Bronchial epithelial cell (primary cell): ENCODE measurements around the gene DBN1. TPM values are rescaled to one million over a fixed set of nuclear protein-coding genes. Genes with fewer than 3 reads are reported as not detected.
"Not testable (repeated sequence)": the region's sequence is repeated elsewhere in the genome, so short reads cannot be mapped to it uniquely, and the experiment has no call there.

Experiments used
- DNase-seq: peaks from one replicate; pipeline ENCODE4 v3.0.0-alpha.2; 2010; ENCODE audit warnings: low read depth
- FAIRE-seq: peaks from 2 replicates; lab custom pipeline; 2011; peaks lifted over from hg19 to GRCh38; lab: Jason Lieb, UNC
- H3K27me3 ChIP-seq: 2 replicates; pipeline ENCODE4 v1.5.1; 2011; ENCODE audit warnings: low read length; ENCODE audit not compliant: control insufficient read depth, insufficient read depth
- H3K36me3 ChIP-seq: 2 replicates; pipeline ENCODE4 v1.5.1; 2011; ENCODE audit warnings: low read length; ENCODE audit not compliant: control insufficient read depth, insufficient read depth
- H3K4me3 ChIP-seq: 2 replicates; pipeline ENCODE4 v1.5.1; 2011; ENCODE audit warnings: mild to moderate bottlenecking, low read depth, low read length, control low read depth
- total RNA-seq: library from RNA; depleted of rRNA; stranded (reverse); fragments of >200 nt; gene quantifications from 2 replicates; pipeline ENCODE4 v1.2.1, GENCODE V29; 2014
- TF ChIP-seq, protein P1 (sequence below): IDR thresholded peaks from 2 replicates; pipeline ENCODE4 v1.5.1; 2011; ENCODE audit warnings: mild to moderate bottlenecking, moderate library complexity, low read length, control low read depth, inconsistent platforms; ENCODE audit not compliant: insufficient read depth, severe bottlenecking

DBN1 gene
- total RNA-seq, 1 donor from 2014 or later, result 58.7 TPM

DNA sequence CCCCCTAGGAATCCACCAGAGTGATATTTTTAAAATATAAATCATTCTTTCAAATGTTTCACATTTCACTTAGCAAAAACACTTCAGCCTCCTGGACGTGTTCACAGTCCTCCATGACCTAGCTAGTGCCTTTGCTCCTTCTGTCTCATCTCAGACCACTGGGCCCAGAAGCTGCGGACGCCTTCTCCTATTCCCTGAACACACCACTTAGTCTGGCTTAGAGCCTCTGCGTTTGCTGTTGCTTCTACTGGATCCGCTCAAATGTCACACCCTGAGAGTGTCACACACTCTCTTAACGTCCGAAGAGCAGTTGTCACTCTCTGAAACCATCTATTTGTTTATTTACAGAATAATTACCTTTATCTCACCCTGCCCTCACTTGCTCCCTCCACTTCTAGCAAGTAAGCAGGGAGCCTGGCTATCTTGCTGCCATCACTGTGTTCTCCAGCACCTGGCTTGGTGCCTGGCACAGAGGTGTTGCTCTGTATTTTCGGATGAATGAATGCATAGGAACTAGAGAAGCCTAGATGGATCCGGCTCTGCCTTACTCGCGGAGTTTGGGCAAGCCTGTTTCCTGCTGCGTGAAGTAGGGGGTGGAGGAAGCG, 48.1 kb downstream of the DBN1 start:
- no peaks in the 10 kb centered on the region for H3K27me3 ChIP-seq
- FAIRE-seq, result no peak
- peak overlapping the region; percentile 46 for H3K4me3 ChIP-seq
- DNase-seq, result no peak
- TF ChIP-seq, protein P1, sequence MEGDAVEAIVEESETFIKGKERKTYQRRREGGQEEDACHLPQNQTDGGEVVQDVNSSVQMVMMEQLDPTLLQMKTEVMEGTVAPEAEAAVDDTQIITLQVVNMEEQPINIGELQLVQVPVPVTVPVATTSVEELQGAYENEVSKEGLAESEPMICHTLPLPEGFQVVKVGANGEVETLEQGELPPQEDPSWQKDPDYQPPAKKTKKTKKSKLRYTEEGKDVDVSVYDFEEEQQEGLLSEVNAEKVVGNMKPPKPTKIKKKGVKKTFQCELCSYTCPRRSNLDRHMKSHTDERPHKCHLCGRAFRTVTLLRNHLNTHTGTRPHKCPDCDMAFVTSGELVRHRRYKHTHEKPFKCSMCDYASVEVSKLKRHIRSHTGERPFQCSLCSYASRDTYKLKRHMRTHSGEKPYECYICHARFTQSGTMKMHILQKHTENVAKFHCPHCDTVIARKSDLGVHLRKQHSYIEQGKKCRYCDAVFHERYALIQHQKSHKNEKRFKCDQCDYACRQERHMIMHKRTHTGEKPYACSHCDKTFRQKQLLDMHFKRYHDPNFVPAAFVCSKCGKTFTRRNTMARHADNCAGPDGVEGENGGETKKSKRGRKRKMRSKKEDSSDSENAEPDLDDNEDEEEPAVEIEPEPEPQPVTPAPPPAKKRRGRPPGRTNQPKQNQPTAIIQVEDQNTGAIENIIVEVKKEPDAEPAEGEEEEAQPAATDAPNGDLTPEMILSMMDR, result no peak
- H3K36me3 ChIP-seq, result no peaks in the 10 kb centered on the region

DNA sequence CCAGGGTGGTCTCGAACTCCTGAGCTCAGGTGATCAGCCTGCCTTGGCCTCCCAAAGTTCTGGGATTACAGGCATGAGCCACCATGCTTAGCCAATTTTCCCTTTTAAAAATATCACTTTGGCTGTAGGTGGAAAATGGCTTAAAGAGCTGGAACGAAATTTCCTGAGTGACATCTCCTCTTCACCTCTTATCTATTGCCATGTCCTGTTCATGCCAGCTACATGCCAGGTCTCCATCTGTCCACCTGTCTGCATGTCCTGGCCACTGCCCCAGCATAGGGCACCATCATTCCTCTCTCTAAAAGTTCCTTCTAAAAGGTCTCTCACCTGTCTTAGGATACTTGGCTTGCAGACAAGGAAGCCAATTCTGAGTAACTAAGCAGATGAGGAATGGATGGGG, 49.8 kb downstream of the DBN1 start:
- no peaks in the 10 kb centered on the region for H3K27me3 ChIP-seq
- H3K36me3 ChIP-seq, result no peaks in the 10 kb centered on the region
- DNase-seq (no peak), FAIRE-seq (no peak)
- no peak overlapping the region for H3K4me3 ChIP-seq
- TF ChIP-seq, protein P1, result no peak

DNA sequence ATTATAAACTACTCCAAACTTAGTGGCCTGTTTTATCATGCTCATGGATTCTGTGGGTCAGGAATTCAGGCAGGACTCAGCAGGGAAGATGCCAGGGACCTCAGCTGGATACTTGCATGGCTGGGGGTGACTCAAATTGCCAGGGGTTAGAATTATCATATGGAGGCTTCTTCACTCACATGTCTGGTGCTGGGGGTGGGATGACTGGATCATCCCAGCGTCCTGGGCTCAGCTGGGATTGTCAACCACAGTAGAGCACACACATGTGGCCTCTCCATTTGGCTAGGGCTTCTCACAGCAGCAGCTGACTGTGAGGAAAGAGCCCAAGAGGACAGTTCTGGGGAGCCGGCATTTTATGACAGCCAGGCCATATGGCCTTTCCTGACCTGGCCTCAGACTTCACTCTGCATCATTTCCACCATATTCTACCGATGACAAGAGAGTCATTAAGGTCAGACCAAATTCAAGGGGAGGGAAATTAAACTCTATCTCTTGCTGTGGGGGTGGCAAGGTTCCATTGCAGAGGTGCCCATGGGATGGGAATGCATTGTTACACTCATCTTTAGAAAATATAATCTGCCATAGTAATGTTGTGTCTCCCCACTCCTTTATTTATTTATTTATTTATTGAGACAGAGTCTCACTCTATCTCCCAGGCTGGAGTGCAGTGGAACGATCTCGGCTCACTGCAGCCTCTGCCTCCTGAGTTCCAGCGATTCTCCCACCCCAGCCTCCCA, 52.2 kb downstream of the DBN1 start:
- Histone ChIP-seq H3K4me3 (no peak overlapping the region), H3K36me3 (no peaks in the 10 kb centered on the region), H3K27me3 (no peaks in the 10 kb centered on the region)
- TF ChIP-seq, protein P1, result no peak
- DNase-seq (no peak), FAIRE-seq (no peak)

DNA sequence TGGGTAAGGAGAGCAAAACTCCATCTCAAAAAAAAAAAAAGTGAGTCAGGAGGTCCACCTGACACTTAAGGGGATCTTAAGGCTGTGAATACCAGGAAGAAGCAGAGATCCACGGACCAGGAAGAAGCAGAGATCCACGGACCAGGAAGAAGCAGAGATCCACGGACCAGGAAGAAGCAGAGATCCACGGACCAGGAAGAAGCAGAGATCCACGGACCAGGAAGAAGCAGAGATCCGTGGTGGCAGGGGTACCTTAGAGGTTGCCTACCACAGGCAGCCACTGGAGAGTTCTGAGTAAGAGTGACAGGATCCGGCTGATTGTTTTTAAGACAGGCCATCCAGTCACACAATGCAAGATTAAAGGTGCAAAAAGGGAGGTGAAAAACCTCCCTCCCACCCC, 53.0 kb downstream of the DBN1 start:
- not testable (repeated sequence) for H3K36me3 ChIP-seq, DNase-seq, H3K4me3 ChIP-seq, FAIRE-seq, H3K27me3 ChIP-seq

DNA sequence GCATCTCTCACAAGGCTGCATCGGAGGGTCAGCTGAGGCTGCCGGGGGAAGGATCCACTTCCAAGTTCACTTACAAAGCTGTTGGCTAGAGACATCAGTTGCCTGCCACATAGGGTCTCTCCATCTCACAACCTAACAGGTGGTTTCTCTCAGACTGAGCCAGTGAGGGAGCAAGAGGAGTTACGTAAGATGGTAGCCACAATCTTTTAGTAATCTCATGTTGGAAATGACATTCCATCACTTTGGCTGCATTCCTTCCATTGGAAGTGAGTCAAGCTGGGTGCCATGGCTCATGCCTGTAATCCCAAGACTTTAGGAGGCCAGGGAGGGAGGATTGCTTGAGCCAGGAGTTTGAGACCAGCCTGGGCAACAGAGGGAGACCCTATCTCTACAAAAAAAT, 54.4 kb downstream of the DBN1 start:
- Histone ChIP-seq H3K4me3 (no peak overlapping the region), H3K27me3 (no peaks in the 10 kb centered on the region), H3K36me3 (no peaks in the 10 kb centered on the region)
- FAIRE-seq (no peak), DNase-seq (peak; percentile 26)
- TF ChIP-seq, protein P1, result no peak

DNA sequence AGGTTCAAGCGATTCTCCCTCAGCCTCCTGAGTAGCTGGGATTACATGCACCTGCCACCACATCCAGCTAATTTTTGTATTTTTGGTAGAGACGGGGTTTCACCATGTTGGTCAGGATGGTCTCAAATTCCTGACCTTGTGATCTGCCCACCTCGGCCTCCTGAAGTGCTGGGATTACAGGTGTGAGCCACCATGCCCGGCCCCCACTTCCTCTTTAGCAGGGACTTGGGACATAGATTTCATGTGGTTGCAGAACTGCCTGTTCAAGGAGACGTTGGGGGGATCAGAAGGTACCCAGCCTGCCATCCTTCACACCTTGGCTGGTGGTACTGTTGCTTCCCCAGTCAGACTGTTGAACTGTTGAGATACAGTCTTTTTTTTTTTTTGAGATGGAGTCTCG, 56.4 kb downstream of the DBN1 start:
- not testable (repeated sequence) for H3K27me3 ChIP-seq, FAIRE-seq, DNase-seq, H3K36me3 ChIP-seq, H3K4me3 ChIP-seq

DNA sequence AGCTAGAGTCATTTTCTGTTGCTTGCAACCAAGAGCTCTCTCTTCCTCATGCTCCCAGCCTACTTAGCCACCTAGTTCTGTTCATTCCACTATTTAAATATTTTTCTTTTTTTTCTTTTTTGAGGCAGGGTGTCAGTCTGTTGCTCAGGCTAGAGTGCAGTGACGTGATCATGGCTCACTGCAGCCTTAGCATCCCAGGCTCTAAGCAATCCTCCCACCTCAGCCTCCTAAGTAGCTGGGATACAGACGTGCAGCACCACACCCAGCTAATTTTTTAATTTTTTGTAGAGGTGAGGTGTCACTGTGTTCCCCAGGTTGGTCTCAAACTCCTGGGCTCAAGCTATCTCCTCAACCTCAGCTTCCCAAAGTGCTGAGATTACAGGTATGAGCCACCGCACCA, 59.0 kb downstream of the DBN1 start:
- no peak for FAIRE-seq
- TF ChIP-seq, protein P1, result no peak

More for the DNA sequence above, 59.0 kb downstream of the DBN1 start:
- no peak overlapping the region for H3K4me3 ChIP-seq
- H3K27me3 ChIP-seq, result no peaks in the 10 kb centered on the region
- no peaks in the 10 kb centered on the region for H3K36me3 ChIP-seq
- DNase-seq, result no peak
